Nucleus accumbens (tissue), 56 donors: ENCODE results near the gene SENP7.
"Not testable (repeated sequence)": the region's sequence is repeated elsewhere in the genome, so short reads cannot be mapped to it uniquely, and the experiment has no call there.

Experiments used
- DNase-seq, 56 donors: peaks; one replicate each; lab custom pipeline; 2025; lab: John Stamatoyannopoulos, UW

The SENP7 gene

GRCh38 chr3:101512646-101513418 is at the start of gene SENP7:
Gene SENP7, minus strand, starts transcription at chr3:101513212. Its CDS starts 82 bp downstream, at chr3:101513130.
- DNase-seq = peak in 54 of 56 donors; percentile 12 to 89 (median 69)

- peak; percentile 15 to 95 (median 84) for DNase-seq
These were observed 48.8 kb upstream of the SENP7 start, which contains the start of gene TRMT10C for GRCh38 chr3:101561630-101562328. Gene TRMT10C, plus strand, starts transcription at chr3:101561868. Its CDS starts 2,914 bp downstream, at chr3:101564782.

- no peak for DNase-seq
These were observed 43.1 kb upstream of the SENP7 start for GRCh38 chr3:101556064-101556463.

- DNase-seq = not testable (repeated sequence)
These were observed 40.4 kb upstream of the SENP7 start for GRCh38 chr3:101553381-101553780.

GRCh38 chr3:101551359-101552081 is 38.5 kb upstream of the SENP7 start:
- not testable (repeated sequence) for DNase-seq

- no peak for DNase-seq
These were observed 36.5 kb upstream of the SENP7 start for GRCh38 chr3:101549473-101549872.

GRCh38 chr3:101548527-101549105 is 35.6 kb upstream of the SENP7 start:
- no peak for DNase-seq

GRCh38 chr3:101544161-101544850 is 31.3 kb upstream of the SENP7 start:
- no peak for DNase-seq

- DNase-seq = no peak
These were observed 29.9 kb upstream of the SENP7 start for GRCh38 chr3:101542957-101543356.

- DNase-seq = not testable (repeated sequence)
These were observed 23.9 kb upstream of the SENP7 start for GRCh38 chr3:101536955-101537354.

GRCh38 chr3:101536266-101536665 is 23.3 kb upstream of the SENP7 start:
- no peak for DNase-seq

- no peak for DNase-seq
These were observed 22.2 kb upstream of the SENP7 start for GRCh38 chr3:101535221-101535620.

GRCh38 chr3:101533603-101533968 is 20.6 kb upstream of the SENP7 start:
- no peak for DNase-seq

- DNase-seq = no peak
These were observed 20.0 kb upstream of the SENP7 start for GRCh38 chr3:101532783-101533602.

- DNase-seq = no peak
These were observed 18.6 kb upstream of the SENP7 start for GRCh38 chr3:101531473-101532086.

- no peak for DNase-seq
These were observed 17.7 kb upstream of the SENP7 start for GRCh38 chr3:101530686-101531047.

GRCh38 chr3:101529816-101530685 is 17.0 kb upstream of the SENP7 start:
- DNase-seq = no peak

- DNase-seq = no peak
These were observed 14.9 kb upstream of the SENP7 start for GRCh38 chr3:101527906-101528305.
